ENCODE data around the gene GGNBP2.

Gene GGNBP2

DNA sequence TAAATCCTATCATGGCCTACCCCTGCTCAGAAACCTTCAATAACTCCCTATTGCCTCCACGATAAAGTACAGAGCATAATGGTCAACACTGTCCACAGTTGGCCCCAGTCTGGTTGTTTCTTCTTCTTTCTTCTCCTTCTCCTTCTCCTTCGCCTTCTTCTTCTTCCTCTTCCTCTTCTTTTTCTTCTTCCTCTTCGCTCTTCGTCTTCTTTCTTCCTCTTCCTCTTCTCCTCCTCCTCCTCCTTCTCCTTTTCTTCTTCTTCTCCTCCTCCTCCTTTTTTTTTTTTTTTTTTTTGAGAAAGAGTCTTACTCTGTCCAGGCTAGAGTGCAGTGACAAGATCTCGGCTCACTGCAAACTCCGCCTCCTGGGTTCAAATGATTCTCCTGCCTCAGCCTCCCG lies 80.5 kb downstream of the GGNBP2 start:
- H3K4me3 ChIP-seq (ENCODE audit: low read depth, low read length) = no peak overlapping the region

DNA sequence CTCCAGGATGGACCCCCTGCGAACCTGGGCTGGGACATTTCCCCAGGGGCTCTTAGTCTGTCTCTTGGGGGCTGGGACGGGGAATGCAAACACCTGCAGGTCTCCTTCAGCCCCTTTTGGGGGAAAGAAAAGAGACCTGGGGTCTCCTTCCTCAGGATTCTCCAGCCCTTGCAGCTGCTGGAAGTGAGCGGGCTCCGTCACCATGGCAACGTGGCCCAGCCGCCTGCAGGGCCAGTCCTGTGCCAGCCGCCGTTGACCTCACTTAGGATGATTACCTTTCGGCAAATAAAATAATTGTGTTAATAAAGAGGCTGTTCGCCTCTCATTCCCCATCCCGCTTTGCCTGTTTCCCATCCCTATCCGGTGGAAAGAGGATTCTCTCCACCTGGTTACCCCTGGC lies 82.4 kb downstream of the GGNBP2 start:
- H3K4me3 ChIP-seq (ENCODE audit: low read depth, low read length) = no peak overlapping the region

DNA sequence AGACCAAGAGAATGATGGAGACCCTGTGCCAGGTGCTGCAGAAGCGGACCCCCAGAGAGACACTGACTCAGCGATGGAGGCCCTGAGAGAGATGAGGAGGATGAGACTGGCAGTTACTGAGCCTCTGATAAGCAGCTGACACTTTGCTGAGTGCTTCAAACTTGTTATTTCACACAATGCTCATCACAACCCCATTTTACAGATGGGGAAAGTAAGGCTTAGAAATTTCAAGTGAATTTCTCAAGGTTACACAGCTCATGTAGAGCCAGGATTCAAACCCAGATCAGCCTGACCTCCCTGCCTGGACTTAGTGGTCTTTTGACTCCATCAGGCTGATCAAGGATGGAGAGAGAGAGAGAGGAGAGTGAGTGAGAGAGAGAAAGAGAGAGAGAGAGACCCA lies 83.9 kb downstream of the GGNBP2 start:
- H3K4me3 ChIP-seq (ENCODE audit: low read depth, low read length) = no peak overlapping the region

DNA sequence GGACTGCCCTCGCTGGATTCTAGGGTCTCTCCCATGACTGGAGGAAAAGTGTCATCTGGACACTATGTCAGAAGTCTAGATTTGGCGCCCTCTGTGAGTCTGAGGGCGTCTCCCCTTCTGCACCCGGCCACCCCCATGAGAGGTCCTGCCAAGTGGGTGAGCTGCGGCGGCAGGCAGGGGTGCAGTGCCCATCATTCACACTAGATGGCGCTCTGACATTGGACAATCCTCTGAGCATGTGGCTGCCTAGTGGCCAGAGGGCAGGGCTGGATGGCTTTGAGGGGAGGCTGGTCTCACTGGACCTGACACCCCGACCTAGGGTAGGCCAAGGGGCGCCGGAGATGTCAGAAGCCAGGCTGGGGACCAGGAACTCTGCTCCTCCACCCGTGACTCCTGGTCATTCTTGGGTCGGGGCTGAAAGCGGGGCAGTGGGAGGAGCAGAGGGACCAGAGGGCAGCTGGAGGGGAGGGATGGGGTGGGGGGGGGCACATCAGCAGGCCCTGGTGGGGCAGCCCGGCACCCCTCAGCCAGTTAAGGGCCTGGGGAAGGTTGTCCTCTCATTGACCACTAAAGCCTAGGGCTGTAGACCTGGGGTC lies 84.6 kb downstream of the GGNBP2 start:
- H3K4me3 ChIP-seq (ENCODE audit: low read depth, low read length) = no peak overlapping the region

DNA sequence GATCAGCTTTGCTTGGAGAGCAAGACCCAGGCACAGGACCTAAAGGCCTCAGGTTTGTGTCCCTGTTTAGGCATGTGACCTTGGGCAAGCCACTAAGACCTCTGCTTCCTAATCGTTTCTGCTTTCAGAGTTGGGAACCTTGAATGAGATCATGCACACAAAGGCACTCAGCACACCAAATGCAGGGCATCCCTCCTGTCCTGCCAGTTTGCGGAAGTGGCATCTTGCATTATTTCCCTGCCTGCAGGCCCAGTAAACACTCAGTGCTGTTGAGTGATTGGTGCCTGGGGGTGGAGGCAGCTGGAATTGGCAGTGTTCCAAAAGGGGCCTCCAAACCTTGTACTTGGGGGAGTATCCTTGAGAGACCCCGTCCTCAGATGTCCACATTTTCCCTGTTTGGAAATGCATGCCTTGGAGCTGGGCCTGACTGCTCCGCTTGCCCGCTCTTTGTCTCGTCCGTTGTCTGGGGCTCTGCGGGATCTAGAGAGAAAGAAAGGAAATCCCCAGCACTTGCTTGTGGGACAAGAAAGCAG lies 85.3 kb downstream of the GGNBP2 start:
- no peak overlapping the region for H3K4me3 ChIP-seq (ENCODE audit: low read depth, low read length)

DNA sequence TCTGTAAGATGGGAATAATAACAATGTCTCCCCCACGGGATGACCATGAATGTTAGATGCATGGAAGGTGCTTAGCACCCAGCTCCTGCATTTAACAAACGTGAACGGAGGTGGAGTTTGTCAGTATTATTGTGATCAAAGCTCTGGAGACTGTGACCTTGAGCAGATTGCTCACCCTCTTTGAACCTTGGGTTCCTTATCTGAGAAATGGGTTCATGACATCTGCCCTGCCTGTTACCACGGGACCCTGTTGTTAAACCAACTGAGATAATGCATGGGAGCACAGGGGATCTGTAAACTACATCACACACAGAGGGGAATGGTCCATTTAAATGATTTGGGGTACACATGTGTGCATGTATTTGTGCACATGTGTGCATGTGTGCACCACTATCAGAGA lies 86.3 kb downstream of the GGNBP2 start:
- no peak overlapping the region for H3K4me3 ChIP-seq (ENCODE audit: low read depth, low read length)

DNA sequence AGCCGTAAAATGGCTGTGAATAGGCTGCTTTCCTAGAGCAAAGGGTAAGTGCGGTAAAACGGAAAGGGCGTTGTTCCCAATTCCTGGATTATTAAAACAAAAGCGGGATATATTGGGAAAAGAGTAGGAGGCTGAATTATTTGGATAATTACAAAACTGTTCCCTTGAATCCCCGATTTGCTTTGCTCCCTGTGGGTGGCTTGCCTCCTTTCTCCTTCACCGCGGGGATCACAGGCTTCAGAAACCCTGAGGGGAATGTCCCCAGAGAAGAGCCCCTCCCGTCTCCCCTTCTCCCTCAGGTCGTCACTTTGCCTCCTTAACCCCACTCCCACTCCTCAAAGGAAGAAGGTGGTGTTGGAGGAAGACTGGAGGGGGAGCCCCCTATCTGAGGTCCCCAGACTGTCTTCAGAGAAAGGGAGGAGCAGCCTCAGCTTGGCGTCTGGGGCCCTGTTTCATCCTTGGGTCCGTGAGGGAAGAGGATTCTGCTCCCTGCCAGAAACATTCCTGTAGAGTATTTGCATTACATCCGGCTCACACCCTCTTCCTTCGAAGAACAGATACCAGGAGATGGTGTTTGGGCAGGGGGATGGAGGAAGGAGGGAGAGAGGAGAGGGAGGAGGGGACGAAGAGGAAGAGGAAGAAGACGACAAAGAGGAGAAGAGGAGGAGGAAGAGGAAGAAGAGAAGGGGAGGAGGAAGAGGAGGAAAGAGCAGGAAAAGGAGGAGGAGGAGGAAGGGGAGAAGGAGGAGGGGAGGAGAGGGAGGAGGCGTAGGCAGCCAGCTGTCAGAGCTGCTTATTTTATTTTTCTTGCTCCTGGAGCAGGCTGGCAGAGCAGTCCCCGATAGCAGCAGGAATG lies 88.4 kb downstream of the GGNBP2 start:
- H3K4me3 ChIP-seq (ENCODE audit: low read depth, low read length) = no peak overlapping the region

Measured in iPS-11a (cell line).